Erythroblast (primary cell): Measurements from ENCODE around the gene TMEM51.

Experiments
- GATA1 ChIP-seq: IDR thresholded peaks from 2 replicates; pipeline ENCODE4 v1.6.1; 2011; ENCODE audit warnings: low read depth, mild to moderate bottlenecking, control low read depth, low read length, moderate library complexity
- POLR2A ChIP-seq: IDR thresholded peaks from 2 replicates; pipeline ENCODE4 v1.6.1; 2011; ENCODE audit warnings: mild to moderate bottlenecking, low read length

GRCh38 chr1:15118579-15118978, 35.0 kb upstream of the TMEM51 start:
- TF ChIP-seq POLR2A (no peak), GATA1 (no peak)
